HG03432 (cell line): ENCODE measurements around the gene GRB2.
"Not testable (repeated sequence)": the region's sequence is repeated elsewhere in the genome, so short reads cannot be mapped to it uniquely, and the experiment has no call there.

Experiments
- ATAC-seq: cut with Tn5 transposase; IDR thresholded peaks from one replicate; pipeline ENCODE4 v1.9.1; 2021; ENCODE audit warnings: mild to moderate bottlenecking, moderate library complexity; ENCODE audit not compliant: unreplicated experiment

Gene GRB2

DNA sequence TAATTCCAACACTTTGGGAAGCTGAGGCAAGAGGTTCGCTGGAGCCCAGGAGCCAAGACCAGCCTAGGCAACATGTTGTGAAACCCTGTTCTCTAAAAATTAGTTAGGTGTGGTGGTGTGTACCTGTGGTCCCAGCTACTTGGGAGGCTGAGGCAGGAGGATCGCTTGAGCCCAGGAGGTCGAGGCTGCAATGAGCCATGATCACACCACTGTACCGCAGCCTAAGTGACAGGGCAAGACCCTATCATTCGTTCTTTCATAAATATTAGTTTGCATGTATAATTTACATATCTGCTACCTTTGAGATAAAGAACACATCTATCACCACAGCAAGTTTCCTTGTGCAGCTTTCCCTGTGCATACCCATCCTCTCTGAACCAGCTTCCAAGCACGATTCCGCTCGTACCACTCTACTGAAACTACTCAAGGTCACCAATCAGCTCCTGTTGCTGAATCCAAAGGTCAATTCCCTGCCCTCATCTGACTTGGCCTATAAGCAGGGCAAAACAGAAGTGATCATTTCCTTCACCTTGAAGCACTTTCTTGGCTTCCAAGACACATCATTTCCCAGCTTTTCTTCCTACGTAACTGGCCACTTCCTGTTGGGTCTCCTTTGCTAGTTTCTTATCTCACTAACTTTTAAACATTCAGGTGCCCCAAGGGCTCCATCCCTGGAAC, 49.1 kb downstream of the GRB2 start:
- ATAC-seq: no peak

DNA sequence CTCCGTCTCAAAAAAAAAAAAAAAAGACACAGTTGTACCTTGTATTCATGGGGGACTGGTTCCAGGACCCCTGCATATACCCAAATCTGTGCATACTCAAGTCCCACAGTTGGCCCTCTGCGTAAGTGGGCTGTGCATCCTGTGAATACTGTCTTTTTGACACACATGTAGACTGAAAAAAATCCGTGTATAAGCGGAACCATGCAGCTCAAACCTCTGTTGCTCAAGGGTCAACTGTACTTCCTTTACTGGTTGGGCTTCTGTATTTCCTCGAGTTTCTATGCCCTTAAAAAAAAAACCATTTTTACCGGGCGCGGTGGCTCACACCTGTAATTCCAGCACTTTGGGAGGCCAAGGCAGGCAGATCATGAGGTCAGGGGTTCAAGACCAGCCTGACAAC, 52.3 kb downstream of the GRB2 start:
- ATAC-seq: no peak

DNA sequence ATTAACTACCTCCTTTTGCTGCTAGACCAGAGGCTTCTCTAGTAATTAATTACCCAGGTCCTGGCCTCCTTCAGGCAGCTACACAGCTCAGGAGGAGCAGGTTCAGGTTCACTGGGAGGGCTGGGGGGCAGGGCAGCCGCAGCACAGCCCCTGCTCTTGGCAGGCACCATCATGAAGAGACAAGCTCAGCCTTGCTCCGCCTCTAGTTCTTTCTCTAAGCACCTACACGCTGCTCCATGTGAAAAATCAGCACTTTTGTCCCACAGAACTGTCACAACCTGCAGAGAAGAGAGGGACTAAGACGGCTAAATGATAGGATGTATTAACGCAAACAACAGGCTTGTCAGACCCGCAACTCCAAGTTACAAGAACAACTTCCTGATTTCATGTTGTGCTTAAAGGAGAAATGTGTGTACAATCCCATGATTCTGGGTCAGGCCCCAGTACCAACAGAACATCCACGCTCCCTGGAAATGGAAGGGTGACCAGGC, 53.4 kb downstream of the GRB2 start:
- no peak for ATAC-seq

DNA sequence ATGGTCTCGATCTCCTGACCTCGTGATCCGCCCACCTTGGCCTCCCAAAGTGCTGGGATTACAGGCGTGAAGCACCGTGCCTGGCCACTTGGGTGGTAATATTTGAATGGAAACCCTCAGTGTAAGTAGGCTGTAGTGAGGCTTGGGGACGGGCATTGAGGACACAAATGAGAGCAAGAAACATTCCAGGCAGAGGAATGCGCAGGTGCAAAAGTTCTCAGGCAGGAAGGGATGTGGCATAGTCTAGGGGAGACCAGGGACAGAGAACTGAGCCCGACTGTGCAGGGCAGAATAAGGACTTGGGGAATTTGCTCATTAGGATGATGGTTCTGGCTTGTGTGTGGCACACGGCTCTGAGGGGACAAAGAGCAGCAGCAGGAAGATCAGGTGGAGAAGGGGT, 54.8 kb downstream of the GRB2 start:
- no peak for ATAC-seq

DNA sequence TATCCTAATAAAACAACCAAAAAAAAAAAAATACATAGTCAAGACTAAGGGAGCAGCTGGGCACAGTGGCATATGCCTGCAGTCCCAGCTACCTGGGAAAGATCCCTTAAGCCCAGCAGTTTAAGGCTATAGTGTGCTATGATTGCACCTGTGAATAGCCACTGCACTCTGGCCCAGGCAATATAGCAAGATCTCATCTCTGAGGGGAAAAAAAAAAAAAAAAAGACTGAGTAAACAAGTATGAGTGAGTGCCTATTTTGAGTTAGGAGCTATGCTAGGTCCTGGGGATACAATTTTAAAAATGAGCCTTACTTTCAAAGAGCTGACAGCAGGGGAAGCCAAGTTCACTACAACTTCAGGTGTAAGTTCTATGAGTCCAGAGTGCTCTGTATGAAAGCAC, 55.4 kb downstream of the GRB2 start:
- no peak for ATAC-seq

DNA sequence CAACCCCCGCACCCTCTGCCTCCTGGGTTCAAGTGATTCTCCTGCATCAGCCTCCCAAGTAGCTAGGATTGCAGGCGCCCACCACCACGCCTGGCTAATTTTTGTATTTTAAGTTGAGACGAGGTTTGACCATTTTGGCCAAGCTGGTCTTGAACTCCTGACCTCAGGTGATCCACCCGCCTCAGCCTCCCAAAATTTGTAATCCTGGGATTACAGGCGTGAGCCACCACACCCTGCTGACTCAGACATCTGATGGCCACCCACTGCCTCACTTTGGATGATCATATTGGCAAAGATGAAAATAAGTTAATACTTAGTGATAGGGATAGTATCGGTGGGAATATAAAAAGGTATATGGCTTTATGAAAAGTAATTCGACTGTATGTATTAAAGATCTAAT, 55.9 kb downstream of the GRB2 start:
- ATAC-seq: no peak

DNA sequence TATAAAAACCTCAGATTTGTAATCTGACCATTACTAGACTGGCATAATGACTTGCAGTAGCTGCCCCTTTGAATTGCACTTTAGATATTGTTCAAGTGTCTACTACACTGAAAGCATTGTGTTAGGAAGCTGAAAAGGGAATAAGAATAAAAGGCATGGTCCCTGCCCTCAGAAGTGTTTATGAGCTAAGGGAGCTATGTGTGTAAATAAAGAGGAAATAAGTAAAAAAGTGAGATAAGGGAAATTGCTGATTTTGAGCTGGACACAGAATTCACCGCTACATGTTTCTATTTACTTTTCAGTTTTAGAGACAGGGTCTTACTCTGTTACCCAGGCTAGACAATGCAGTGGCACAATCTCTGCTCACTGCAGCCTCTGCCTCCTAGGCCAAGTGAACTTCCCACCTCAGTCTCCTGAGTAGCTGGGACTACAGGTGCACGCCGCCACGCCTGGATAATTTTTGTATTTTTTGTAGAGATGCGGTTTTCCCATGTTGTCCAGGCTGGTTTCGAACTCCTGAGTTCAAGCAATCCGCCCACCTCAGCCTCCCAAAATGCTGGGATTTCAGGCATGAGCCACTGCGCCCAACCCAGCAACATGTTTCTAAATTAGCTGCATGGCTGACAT, 57.0 kb downstream of the GRB2 start:
- no peak for ATAC-seq

DNA sequence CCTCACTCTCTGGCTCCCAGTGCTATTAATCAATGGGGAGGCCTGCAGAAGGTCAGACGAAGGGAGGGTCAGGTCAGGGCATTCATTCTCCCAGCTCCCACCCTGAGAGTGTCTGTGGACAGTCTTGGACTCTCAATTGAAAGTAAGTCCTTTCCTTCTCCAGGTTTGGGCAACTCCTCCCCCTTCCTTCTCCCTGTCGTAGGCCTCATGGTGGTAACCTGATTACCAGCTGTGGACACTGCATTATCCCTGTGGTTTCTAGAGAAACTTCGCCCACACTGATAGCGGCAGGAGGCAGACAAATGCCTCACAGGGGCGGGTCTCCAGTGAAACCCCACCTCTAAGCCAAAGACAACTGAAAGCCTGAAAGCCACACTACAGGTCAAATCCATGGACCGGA, 58.6 kb downstream of the GRB2 start:
- no peak for ATAC-seq

DNA sequence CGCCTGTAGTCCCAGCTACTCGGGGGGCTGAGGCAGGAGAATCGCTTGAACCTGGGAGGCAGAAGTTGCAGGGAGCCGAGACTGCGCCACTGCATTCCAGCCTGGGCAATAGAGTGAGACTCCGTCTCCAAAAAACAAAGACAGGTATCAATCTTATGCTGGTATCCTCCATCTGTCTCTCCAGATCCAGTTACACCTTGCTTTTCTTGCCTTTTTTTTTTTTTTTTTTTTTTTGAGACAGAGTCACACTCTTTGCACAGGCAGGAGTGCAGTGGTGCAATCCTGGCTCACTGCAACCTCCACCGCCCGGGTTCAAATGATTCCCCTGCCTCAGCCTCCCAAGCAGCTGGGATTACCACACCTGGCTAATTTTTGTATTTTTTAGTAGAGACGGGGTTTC, 59.1 kb downstream of the GRB2 start:
- not testable (repeated sequence) for ATAC-seq

DNA sequence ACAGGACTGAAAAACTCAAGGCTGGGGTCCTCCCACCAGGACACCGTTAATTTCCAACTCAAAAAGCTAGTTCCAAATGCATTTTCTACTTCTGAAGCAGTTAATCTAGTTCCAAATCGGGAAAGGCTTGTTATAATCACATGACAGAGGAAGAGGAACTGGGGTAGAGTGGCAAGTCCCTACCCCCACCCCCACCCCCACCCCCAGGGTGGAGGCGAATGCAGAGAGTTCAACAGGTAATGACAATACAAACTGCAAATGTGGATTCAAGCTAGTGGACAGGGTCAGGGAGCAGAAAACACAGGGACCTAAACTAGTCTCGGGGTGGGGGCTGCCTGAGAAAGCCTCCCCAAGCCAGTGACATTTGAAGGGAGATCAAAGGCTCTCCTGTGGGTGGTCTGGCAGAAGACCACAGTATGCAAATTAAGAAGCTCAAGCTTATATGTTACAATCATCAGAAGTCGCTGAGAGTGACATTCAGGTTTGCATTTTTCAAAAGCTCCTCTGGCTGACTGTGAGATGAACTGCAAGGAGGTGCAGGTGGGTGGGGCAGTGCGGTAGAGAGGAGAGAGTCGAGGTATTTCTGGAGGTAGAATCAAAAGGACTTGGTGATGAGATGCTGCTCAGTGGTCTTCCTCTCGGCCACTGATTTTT, 59.8 kb downstream of the GRB2 start:
- ATAC-seq: no peak

DNA sequence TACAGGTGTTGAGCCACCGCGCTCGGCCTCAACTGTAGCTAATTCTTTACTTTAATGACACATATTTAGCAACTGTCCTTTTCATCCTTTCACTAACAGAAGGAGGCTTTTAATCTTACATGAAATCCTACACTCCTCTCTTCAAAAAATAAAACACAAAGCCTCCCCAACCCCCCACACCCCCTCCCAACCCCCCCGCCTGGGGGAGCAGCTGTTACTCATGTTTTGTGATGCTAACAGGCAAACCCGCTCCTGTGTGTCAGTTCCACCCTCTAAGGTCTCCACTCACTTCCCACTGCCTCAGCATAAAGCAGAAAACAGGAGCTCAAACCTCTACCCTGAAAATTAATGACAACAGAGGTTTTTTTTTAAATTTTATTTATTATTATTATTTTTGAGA, 60.8 kb downstream of the GRB2 start:
- ATAC-seq: no peak

DNA sequence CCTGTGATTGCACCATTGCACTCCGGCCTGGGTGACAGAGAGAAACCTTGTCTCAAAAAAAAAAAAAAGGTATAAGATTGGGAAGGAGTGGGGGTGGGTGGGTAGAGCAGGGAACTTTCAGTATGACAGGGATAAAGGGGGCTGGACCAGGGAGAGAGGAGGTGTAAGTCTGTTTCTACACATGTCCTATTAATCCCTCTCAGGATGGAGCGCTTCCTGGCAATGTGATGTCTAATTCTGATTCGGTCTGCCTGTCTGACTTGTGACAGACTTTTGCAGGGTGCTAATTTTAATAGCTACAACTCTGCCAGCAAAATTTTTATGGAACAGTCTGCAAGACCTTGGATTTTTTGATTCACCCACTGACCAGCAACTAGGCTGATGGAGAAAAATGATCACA, 62.5 kb downstream of the GRB2 start:
- no peak for ATAC-seq

DNA sequence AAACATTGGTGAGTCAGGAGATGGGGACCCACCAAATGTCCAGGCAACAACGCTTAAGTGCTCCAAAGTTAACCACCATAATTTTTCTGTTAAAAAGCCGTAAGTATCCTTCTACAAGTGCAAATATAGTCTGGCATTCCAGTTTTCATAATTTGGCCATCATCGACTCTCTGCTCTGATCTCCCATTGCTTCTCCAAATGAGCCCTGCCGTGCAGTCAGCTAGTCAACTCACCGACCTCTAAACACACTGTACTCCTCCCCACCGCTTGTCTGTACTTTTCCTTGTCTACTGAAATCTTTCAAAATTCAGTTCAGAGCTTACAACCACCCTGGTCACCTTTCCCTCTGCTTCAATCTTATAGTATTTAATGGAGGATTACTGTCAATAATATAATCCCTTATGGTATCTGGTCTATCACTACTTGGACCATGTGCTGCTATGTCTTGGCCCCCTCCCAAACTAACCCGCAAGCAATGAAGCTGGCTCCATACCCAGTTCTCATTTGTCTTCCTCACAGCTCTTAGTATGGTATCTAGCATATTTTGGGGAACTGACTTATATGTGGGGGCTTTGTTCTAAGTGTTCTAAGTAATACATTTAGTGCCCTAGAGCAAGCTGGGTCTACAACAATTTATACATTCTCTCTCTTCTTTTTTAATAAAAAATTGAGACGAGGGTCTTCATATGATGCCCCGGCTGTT, 63.5 kb downstream of the GRB2 start:
- ATAC-seq: no peak

DNA sequence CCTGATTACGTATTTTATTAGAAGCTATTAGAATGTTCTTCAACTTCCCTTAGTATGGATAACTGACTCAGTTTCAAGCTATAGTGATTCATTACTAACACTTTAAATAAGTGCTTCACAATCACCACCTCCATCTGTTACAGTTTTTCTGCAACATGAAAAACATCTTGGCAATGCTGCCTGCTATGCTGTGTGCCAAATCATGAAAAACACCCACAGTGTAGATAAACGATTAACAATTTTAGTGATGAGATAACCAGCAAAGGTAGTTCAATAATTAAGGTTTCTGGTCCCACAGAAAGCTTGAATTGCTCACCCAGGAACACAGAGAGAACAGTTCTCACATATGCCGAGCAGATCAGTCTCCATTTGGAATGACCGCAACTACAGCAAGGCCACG, 64.8 kb downstream of the GRB2 start:
- no peak for ATAC-seq

DNA sequence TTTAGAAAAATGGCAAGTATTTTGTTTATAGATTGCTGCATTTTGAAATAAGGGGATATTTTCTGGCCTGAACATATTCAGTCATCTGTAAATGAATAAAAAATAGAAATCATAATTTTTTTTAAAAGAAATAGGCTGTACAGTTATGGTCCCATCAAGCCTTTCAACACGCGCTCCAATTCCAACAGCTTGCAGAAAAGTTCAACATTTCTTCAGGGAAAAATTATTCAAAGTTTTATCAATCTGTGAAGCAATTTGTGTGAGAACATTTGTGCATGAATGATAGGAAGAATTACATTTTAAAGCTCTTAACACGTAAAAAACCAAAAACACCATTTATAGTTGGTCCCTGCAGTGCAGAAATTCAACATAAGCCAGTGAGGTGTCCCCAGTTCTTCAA, 65.5 kb downstream of the GRB2 start:
- ATAC-seq: no peak

DNA sequence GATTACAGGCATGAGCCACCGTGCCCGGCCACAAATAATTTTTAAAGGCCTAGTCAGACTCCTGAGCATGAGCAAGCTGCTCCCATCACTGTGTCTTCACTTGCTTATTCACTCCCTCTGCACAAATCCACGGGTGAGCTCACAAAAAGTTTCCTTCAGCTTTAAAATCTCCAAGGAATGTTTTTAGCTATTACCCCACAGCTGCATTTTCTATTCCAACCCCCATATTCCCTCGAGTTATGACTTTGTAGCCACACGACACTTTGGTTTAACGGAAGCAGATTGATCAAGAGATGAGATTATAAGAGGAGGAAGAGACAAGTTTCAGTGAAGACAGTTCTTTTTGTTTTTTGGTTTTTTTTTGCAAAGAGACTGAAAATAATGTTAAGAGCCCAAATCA, 67.1 kb downstream of the GRB2 start:
- no peak for ATAC-seq

DNA sequence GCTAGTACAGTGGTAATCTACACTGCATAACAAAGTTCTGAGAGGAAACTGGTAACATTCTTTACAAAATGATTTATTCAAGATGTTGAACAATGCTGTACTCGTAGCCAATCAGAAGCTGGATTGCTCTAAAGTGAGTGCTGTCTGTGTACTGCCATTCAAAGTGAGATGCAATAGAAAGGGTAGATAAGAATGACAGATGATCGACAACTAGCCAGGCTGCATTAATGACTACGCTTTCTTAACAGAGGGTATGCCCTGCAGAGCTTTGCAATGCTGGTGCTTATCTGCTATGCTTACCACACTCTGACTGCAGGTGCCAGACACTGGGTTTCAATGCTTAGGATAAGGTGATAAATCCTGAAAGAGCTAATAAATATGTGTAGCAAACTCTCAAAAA, 70.2 kb downstream of the GRB2 start:
- no peak for ATAC-seq

DNA sequence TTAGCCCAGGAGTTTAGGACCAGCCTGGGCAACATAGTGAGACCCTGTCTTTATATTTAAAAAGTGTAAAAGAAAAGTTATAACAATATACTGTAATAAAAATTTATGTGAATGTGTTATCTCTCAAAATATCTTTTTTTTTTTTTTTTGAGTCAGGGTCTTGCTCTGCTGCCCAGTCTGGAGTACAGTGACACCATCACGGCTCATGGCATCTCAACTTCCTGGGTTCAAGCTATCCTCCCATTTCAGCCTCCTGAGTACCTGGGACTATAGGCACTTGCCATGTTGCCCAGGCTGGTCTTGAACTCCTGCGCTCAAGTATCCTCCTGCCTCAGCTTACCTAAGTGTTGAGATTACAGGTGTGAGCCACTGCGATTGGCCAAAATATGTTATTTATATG, 70.8 kb downstream of the GRB2 start:
- no peak for ATAC-seq

DNA sequence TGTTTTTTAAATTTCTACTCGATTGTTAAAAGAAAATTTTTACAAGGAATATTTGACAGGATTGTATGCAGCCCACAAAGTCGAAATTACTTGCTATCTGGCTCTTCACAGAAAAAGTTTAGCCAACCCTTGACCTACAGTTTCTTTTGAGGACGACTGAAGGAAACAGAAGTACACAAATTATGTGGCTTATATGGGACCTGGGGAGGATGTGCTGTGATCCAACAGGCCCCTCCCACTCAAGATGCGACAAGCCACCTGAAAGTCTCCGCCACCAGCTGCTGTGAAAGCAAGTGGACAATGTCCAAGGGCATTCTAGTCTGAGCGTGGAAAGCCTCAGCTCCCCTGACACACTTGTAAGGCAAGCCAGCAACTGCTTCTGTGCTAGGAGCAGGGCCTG, 73.8 kb downstream of the GRB2 start:
- no peak for ATAC-seq

DNA sequence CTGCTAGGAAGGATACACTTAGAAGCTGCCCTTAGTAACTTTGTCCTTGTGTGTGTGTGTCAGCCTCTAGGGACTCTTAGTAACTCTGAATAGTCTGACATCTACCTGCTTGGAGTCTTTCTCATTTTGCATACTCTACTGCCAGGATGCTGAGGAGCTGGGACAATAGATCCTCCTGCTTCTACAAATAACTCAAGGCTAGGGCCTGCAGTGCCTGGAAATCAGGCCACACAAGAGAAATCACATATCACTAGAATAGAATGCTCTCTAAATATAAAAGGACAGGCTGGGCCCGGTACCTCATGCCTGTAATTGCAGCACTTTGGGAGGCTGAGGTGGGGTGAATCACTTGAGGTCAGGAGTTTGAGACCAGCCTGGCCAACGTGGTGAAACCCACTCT, 77.7 kb downstream of the GRB2 start:
- no peak for ATAC-seq

DNA sequence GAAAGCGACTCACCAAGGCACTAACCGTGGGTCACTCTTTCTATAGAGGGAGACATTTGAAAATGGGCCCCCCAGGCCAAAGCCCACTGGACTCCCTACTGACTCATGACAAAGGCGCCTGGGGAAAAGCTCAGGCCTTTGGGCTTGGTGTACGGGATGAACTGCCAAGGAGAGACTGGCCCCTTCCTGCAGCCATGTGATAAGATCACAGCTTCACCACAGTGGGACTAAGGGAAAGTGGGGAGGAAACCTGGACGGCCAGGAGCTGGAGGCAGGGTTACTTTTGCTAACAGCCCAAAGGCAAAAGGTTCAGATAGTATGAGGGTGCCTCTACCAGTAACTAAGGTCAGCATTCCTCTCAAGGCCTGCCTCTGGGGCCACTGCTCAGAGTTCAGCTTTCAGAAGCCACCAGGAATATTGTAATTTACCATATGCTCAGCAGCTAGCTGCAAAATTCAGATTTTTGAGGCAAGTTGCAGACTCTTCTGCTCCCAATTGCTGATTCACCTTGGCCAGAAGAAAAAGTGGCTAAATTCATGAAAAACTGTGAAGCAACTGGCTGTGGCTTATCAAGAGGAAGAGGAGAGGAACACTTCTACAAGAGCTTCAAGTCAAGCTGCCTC, 79.1 kb downstream of the GRB2 start:
- no peak for ATAC-seq
